GM12892 (cell line): ENCODE data around the gene ARID1B.

Experiments used
- POLR2A ChIP-seq: IDR thresholded peaks from 2 replicates; pipeline ENCODE4 v1.6.1; 2011; ENCODE audit warnings: low read depth, low read length, control low read depth
- POLR2AphosphoS5 ChIP-seq: IDR thresholded peaks from 2 replicates; pipeline ENCODE4 v1.6.1; 2011; ENCODE audit warnings: low read depth, low read length, control low read depth
- TAF1 ChIP-seq: IDR thresholded peaks from 2 replicates; pipeline ENCODE4 v1.6.1; 2011; ENCODE audit warnings: low read depth, mild to moderate bottlenecking, control low read depth, low read length, borderline replicate concordance

- TF ChIP-seq POLR2AphosphoS5 (no peak), POLR2A (no peak), TAF1 (no peak)
Observed at GRCh38 chr6:157098999-157099398, 321.8 kb downstream of the ARID1B start.
